A673 (cell line): ENCODE measurements around the gene GSTO2. TPM values are rescaled to one million over a fixed set of nuclear protein-coding genes. Genes with fewer than 3 reads are reported as not detected.

Experiments
- BruUV-seq: library from RNA; stranded (reverse); fragments of 400-500 nt; replicated peaks from 2 replicates; lab custom pipeline; 2021; lab: Mats Ljungman, UMichigan
- CTCF ChIA-PET: fragments of 300-600 bp; sonication (Branson Sonifier 250); formaldehyde crosslinking; loops from one replicate; lab custom pipeline; 2022; ENCODE audit warnings: antibody characterized with exemption; lab: Charles Lee
- POLR2A ChIA-PET: fragments of 300-600 bp; sonication (Branson Sonifier 250); formaldehyde crosslinking; loops from one replicate; lab custom pipeline; 2022; ENCODE audit warnings: antibody characterized with exemption; ENCODE audit not compliant: low non-redundant PET; lab: Charles Lee
- DNase-seq: peaks from one replicate; pipeline ENCODE4 v3.0.0-alpha.2; 2015; ENCODE audit warnings: low spot score
- H3K27ac ChIP-seq: fragments of 200-600 bp; sonication (generic); 2 replicates; pipeline ENCODE4 v1.5.1; 2016; ENCODE audit warnings: mixed run types, low read depth, mild to moderate bottlenecking, mixed read lengths, antibody characterized with exemption, low read length; ENCODE audit not compliant: poor library complexity, severe bottlenecking
- H3K27me3 ChIP-seq: fragments of 200-600 bp; sonication (generic); replicated peaks from 2 replicates; pipeline ENCODE4 v1.6.1; 2017; ENCODE audit warnings: mixed run types, low read depth, mild to moderate bottlenecking, mixed read lengths, antibody characterized with exemption, low read length; ENCODE audit not compliant: insufficient read depth, poor library complexity
- H3K36me3 ChIP-seq: fragments of 200-600 bp; sonication (generic); 2 replicates; pipeline ENCODE4 v1.6.1; 2016; ENCODE audit warnings: mixed run types, mild to moderate bottlenecking, mixed read lengths, antibody characterized with exemption, low read length; ENCODE audit not compliant: insufficient read depth, poor library complexity, severe bottlenecking
- H3K4me1 ChIP-seq: fragments of 200-600 bp; sonication (generic); 2 replicates; pipeline ENCODE4 v1.6.1; 2017; ENCODE audit warnings: mixed run types, mild to moderate bottlenecking, mixed read lengths, antibody characterized with exemption, low read length; ENCODE audit not compliant: insufficient read depth, poor library complexity, severe bottlenecking
- H3K4me3 ChIP-seq: fragments of 200-600 bp; sonication (generic); 2 replicates; pipeline ENCODE4 v1.5.1; 2016; ENCODE audit warnings: low read depth, mixed run types, mild to moderate bottlenecking, mixed read lengths, low read length; ENCODE audit not compliant: poor library complexity, severe bottlenecking
- H3K9me3 ChIP-seq: fragments of 200-600 bp; sonication (generic); 2 replicates; pipeline ENCODE4 v1.6.1; 2016; ENCODE audit warnings: mixed run types, low read depth, mild to moderate bottlenecking, mixed read lengths, antibody characterized with exemption, low read length; ENCODE audit not compliant: poor library complexity, severe bottlenecking
- EZH2 ChIP-seq: fragments of 200-600 bp; sonication (generic); IDR thresholded peaks from 2 replicates; pipeline ENCODE4 v1.6.1; 2017; ENCODE audit warnings: borderline replicate concordance, low read depth, mild to moderate bottlenecking, mixed read lengths, antibody characterized with exemption, low read length; ENCODE audit not compliant: poor library complexity, severe bottlenecking
- intact Hi-C: fragments of 100-400 bp; cut with micrococcal nuclease; formaldehyde crosslinking; loops from one replicate; pipeline ENCODE4 v1.10.0; 2022; ENCODE audit not compliant: unreplicated experiment
- total RNA-seq: library from RNA; stranded (reverse); gene quantifications from 2 replicates; pipeline ENCODE4 v1.2.3, GENCODE V29; 2021
- TF ChIP-seq, protein P1 (sequence below): fragments of 300-800, 200-600 bp; sonication (generic); conservative IDR thresholded peaks from 2 replicates; pipeline ENCODE4 v1.5.1; 2017; ENCODE audit warnings: low read depth, mild to moderate bottlenecking, antibody characterized with exemption, low read length, moderate library complexity, mixed read lengths

GSTO2 gene
- total RNA-seq, 1 experiment from 2014 or later = 0.26 TPM

DNA sequence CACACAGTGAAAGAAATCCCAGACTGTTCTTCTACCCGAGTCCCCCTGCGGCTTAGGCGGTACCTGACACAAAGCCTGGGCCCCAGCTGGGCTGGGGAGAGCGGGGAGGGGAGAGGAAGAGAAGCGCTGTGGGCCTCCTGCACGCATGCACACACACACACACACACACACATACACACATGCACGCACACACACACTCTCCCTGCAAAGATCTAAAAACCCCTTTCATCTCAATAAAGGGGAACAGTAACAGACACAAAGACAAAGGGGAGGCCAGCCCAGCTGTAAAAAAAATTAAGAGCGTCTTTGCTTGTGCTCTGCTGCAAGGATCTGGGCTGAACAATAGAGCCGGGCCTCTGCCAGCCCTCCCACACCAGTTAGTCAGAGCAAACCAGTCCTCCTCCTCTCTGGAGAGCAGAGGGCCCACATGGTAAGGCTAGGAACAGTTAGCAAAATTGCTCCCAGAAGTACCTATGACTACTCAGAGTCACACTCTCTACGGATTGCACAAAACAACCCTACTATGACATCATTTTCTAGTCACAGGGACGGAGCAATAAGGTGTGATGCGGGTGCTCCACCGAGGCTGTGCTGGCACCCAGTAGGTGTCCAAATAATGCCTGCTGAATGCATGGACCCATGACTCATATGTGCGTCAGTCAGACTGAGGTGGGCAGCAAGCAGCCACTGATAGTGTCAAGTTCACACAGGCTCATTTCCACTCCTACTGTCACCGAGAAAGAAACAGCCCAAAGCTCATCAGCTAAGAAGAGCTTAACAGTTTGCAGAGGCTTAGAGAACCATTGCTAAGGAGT is 60.1 kb downstream of the GSTO2 start:
- DNase-seq = peak; percentile 79
- no peaks in the 10 kb centered on the region for H3K9me3 ChIP-seq
- peak overlapping the region; percentile 29 for H3K4me3 ChIP-seq
- peaks cover 85% of the 10 kb centered on the region for H3K4me1 ChIP-seq
- POLR2A ChIA-PET = interaction anchor here (1.0 kb wide), 1 partner anchor 9 kb away, joined by 4 read pairs; the partner anchor contains the start of gene ITPRIP
- BruUV-seq = no TSS peak
- intact Hi-C loops = no loop called here
- no peaks in the 10 kb centered on the region for H3K36me3 ChIP-seq
- H3K27me3 ChIP-seq = no peaks in the 10 kb centered on the region
- TF ChIP-seq, protein P1, sequence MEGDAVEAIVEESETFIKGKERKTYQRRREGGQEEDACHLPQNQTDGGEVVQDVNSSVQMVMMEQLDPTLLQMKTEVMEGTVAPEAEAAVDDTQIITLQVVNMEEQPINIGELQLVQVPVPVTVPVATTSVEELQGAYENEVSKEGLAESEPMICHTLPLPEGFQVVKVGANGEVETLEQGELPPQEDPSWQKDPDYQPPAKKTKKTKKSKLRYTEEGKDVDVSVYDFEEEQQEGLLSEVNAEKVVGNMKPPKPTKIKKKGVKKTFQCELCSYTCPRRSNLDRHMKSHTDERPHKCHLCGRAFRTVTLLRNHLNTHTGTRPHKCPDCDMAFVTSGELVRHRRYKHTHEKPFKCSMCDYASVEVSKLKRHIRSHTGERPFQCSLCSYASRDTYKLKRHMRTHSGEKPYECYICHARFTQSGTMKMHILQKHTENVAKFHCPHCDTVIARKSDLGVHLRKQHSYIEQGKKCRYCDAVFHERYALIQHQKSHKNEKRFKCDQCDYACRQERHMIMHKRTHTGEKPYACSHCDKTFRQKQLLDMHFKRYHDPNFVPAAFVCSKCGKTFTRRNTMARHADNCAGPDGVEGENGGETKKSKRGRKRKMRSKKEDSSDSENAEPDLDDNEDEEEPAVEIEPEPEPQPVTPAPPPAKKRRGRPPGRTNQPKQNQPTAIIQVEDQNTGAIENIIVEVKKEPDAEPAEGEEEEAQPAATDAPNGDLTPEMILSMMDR = no peak
- TF ChIP-seq EZH2 = no peak
- CTCF ChIA-PET = interaction anchor here (1.0 kb wide), 1 partner anchor 9 kb away, joined by 3 read pairs; the partner anchor contains the start of gene ITPRIP
- peak overlapping the region; percentile 81 for H3K27ac ChIP-seq

DNA sequence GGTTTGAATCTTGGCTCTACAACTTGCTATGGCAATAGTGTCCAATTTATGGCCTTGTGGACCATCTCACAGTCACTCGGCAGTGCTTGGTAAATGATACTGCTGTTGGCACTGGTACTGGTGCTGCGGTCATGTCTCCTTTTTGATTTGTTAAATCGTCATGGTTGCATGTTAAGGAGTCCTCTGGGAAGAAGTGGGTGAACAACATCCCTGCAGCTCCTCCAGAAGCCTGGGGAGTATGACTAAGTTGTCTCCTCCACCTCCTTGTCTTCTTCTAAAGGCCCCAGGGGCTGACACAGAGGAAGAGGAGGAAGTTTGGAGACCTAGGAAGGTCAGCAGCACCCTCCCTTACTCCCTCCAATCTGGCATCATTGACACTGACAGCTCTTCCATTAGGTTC is 60.8 kb downstream of the GSTO2 start:
- ChIA-PET CTCF (interaction anchor here (1.0 kb wide), 1 partner anchor 8 kb away, joined by 3 read pairs; the partner anchor contains the start of gene ITPRIP), POLR2A (interaction anchor here (1.0 kb wide), 1 partner anchor 9 kb away, joined by 4 read pairs; the partner anchor contains the start of gene ITPRIP)
- Histone ChIP-seq H3K4me1 (peaks cover 85% of the 10 kb centered on the region), H3K27ac (peak overlapping the region; percentile 81), H3K27me3 (no peaks in the 10 kb centered on the region), H3K9me3 (no peaks in the 10 kb centered on the region), H3K4me3 (no peak overlapping the region), H3K36me3 (no peaks in the 10 kb centered on the region)
- no peak for TF ChIP-seq EZH2
- TF ChIP-seq, protein P1 = no peak
- intact Hi-C loops = no loop called here
- no peak for DNase-seq
- BruUV-seq = no TSS peak

DNA sequence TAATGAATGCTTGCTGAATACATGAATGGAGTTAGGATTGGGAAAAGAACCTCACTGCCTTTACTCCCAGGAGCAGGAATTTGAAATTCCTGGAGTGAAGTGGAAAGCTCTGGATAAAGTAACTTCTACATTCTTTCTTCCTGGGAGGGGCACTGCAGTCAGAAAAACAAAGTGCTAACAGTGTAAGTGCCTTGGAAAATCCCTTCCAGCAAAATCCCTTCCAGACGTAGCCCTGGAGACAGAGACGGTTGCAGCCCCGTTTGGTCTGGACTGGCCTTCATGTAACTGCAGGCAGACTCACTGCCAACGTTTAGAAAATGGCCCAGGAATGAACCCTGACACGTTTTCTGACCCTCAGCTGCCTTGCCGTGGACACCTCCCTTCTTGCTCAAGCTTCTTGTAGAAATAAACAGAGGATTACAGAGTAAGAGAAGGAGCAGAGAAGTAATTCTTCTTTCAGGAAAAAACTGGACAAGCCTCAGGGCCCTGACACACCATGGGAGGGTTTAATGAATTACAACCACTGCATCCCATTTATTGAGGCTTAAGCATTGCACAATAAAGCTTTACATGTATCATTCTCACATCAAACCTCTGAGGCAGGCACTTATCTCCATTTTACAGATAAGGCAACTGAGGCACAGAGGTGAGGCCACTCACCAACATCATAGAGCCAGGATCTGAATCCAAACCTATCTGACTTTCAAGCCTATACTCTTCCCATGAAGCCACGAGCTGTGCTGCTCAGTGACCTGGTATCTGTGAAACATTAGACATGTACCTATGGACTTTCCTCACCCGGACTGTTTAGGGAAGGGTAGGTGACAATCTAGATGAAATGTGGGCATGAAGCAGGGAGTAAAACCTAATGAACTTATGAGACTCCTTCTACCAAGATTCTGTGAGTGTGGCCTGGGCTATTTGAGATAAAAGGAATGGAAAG is 61.5 kb downstream of the GSTO2 start:
- Histone ChIP-seq H3K27ac (peak overlapping the region; percentile 81), H3K4me1 (peaks cover 85% of the 10 kb centered on the region), H3K4me3 (no peak overlapping the region), H3K36me3 (no peaks in the 10 kb centered on the region), H3K27me3 (no peaks in the 10 kb centered on the region), H3K9me3 (no peaks in the 10 kb centered on the region)
- TF ChIP-seq EZH2 = no peak
- TF ChIP-seq, protein P1 = no peak
- POLR2A ChIA-PET = interaction anchor here (1.0 kb wide), 1 partner anchor 8 kb away, joined by 4 read pairs; the partner anchor contains the start of gene ITPRIP
- BruUV-seq = no TSS peak
- intact Hi-C loops = no loop called here
- no peak for DNase-seq
- CTCF ChIA-PET = no interaction called here
